H9 (cell line): ENCODE data around the gene APOL4. TPM values are rescaled to one million over a fixed set of nuclear protein-coding genes. Genes with fewer than 3 reads are reported as not detected.

Experiments used
- DNase-seq: peaks from one replicate; pipeline ENCODE4 v3.0.0-alpha.2; 2017
- H2AFZ ChIP-seq: one replicate; pipeline ENCODE4 v1.6.1; 2013; ENCODE audit warnings: mild to moderate bottlenecking, low read length, control low read depth, moderate library complexity
- H2AK5ac ChIP-seq: 2 replicates; pipeline ENCODE4 v1.6.1; 2013; ENCODE audit warnings: low read length, control low read depth, mixed read lengths; ENCODE audit not compliant: insufficient read length
- H2BK120ac ChIP-seq: one replicate; pipeline ENCODE4 v1.6.1; 2013; ENCODE audit warnings: low read depth, mild to moderate bottlenecking, low read length, control low read depth, inconsistent platforms; ENCODE audit not compliant: poor library complexity, severe bottlenecking
- H2BK12ac ChIP-seq: 2 replicates; pipeline ENCODE4 v1.6.1; 2013; ENCODE audit warnings: low read length, control low read depth, mixed read lengths, low read depth; ENCODE audit not compliant: insufficient read length
- H2BK15ac ChIP-seq: 2 replicates; pipeline ENCODE4 v1.6.1; 2013; ENCODE audit warnings: low read depth, low read length, control low read depth
- H2BK20ac ChIP-seq: one replicate; pipeline ENCODE4 v1.6.1; 2013; ENCODE audit warnings: low read depth, mild to moderate bottlenecking, low read length, control low read depth, inconsistent platforms; ENCODE audit not compliant: poor library complexity, severe bottlenecking
- H2BK5ac ChIP-seq: 2 replicates; pipeline ENCODE4 v1.6.1; 2013; ENCODE audit warnings: low read length, control low read depth, mixed read lengths; ENCODE audit not compliant: insufficient read length
- H3K14ac ChIP-seq: 2 replicates; pipeline ENCODE4 v1.6.1; 2013; ENCODE audit warnings: low read length, control low read depth; ENCODE audit not compliant: insufficient read depth
- H3K18ac ChIP-seq: 2 replicates; pipeline ENCODE4 v1.6.1; 2013; ENCODE audit warnings: low read depth, mild to moderate bottlenecking, mixed read lengths, low read length, control low read depth; ENCODE audit not compliant: insufficient read length
- H3K23ac ChIP-seq: 2 replicates; pipeline ENCODE4 v1.6.1; 2013; ENCODE audit warnings: low read length, control low read depth, mixed read lengths, low read depth; ENCODE audit not compliant: insufficient read length
- H3K23me2 ChIP-seq: 2 replicates; pipeline ENCODE4 v1.6.1; 2013; ENCODE audit warnings: low read depth, mild to moderate bottlenecking, mixed read lengths, low read length, control low read depth; ENCODE audit not compliant: insufficient read length, poor library complexity, severe bottlenecking
- H3K27ac ChIP-seq: 2 replicates; pipeline ENCODE4 v1.5.1; 2013; ENCODE audit warnings: low read length, control low read depth, mixed read lengths, low read depth; ENCODE audit not compliant: insufficient read length
- H3K27me3 ChIP-seq: 2 replicates; pipeline ENCODE4 v1.6.1; 2013; ENCODE audit warnings: low read length, control low read depth, inconsistent platforms; ENCODE audit not compliant: insufficient read depth
- H3K4ac ChIP-seq: 2 replicates; pipeline ENCODE4 v1.6.1; 2013; ENCODE audit warnings: low read depth, mild to moderate bottlenecking, control low read depth, inconsistent platforms, low read length, moderate library complexity
- H3K4me1 ChIP-seq: 2 replicates; pipeline ENCODE4 v1.6.1; 2013; ENCODE audit warnings: low read length, control low read depth, inconsistent platforms; ENCODE audit not compliant: insufficient read depth
- H3K4me2 ChIP-seq: 2 replicates; pipeline ENCODE4 v1.6.1; 2013; ENCODE audit warnings: low read length, control low read depth, mixed read lengths; ENCODE audit not compliant: insufficient read length, insufficient read depth
- H3K56ac ChIP-seq: 2 replicates; pipeline ENCODE4 v1.6.1; 2013; ENCODE audit warnings: low read depth, mild to moderate bottlenecking, mixed read lengths, low read length, control low read depth; ENCODE audit not compliant: insufficient read length
- H3K79me1 ChIP-seq: 2 replicates; pipeline ENCODE4 v1.6.1; 2013; ENCODE audit warnings: low read depth, mild to moderate bottlenecking, moderate library complexity, low read length, control low read depth, inconsistent platforms; ENCODE audit not compliant: insufficient read depth, poor library complexity, severe bottlenecking
- H3K79me2 ChIP-seq: 2 replicates; pipeline ENCODE4 v1.6.1; 2013; ENCODE audit warnings: low read length, control low read depth, inconsistent platforms; ENCODE audit not compliant: insufficient read depth
- H3K9ac ChIP-seq: 2 replicates; pipeline ENCODE4 v1.6.1; 2013; ENCODE audit warnings: low read length, control low read depth, mixed read lengths; ENCODE audit not compliant: insufficient read length; ENCODE audit errors: extremely low read depth
- H3K9me3 ChIP-seq: one replicate; pipeline ENCODE4 v1.6.1; 2013; ENCODE audit warnings: low read depth, low read length, inconsistent platforms; ENCODE audit not compliant: control insufficient read depth
- H3T11ph ChIP-seq: one replicate; pipeline ENCODE4 v1.6.1; 2013; ENCODE audit warnings: mild to moderate bottlenecking, low read length, control low read depth, inconsistent platforms
- H4K20me1 ChIP-seq: one replicate; pipeline ENCODE4 v1.6.1; 2013; ENCODE audit not compliant: control insufficient read depth, insufficient read length, insufficient read depth
- H4K5ac ChIP-seq: 2 replicates; pipeline ENCODE4 v1.6.1; 2013; ENCODE audit warnings: low read depth, mild to moderate bottlenecking, mixed read lengths, low read length, control low read depth; ENCODE audit not compliant: insufficient read length
- H4K8ac ChIP-seq: replicated peaks from 2 replicates; pipeline ENCODE4 v1.6.1; 2013; ENCODE audit warnings: low read length, control low read depth, mixed read lengths, low read depth; ENCODE audit not compliant: insufficient read length
- H4K91ac ChIP-seq: 2 replicates; pipeline ENCODE4 v1.6.1; 2013; ENCODE audit warnings: low read depth, mild to moderate bottlenecking, moderate library complexity, mixed read lengths, low read length, control low read depth; ENCODE audit not compliant: insufficient read length
- H3K27ac Mint-ChIP-seq, 3 experiments: 2 replicates in 2 of 3; 3 replicates in 1 of 3; pipeline ENCODE4 v1.8.0; 2020 to 2021; ENCODE audit warnings: mixed read lengths in 3 of 3, mild to moderate bottlenecking in 1 of 3, moderate library complexity in 1 of 3
- H3K27me3 Mint-ChIP-seq: 2 replicates; pipeline ENCODE4 v1.8.0; 2021; ENCODE audit warnings: low read depth, mild to moderate bottlenecking, moderate library complexity, mixed read lengths
- H3K36me3 Mint-ChIP-seq, 3 experiments: 2 replicates in 2 of 3; 3 replicates in 1 of 3; pipeline ENCODE4 v1.8.0; 2020 to 2021; ENCODE audit warnings: low read depth in 3 of 3, mixed read lengths in 3 of 3; ENCODE audit not compliant: insufficient read depth in 1 of 3
- H3K4me1 Mint-ChIP-seq, 2 experiments: 2 replicates each; pipeline ENCODE4 v1.8.0; 2020; ENCODE audit warnings: mixed read lengths in 2 of 2
- H3K4me3 Mint-ChIP-seq, 2 experiments: 2 replicates in 1 of 2; 3 replicates in 1 of 2; pipeline ENCODE4 v1.8.0; 2020 to 2021; ENCODE audit warnings: mild to moderate bottlenecking in 2 of 2, mixed read lengths in 2 of 2, moderate library complexity in 1 of 2
- H3K9me3 Mint-ChIP-seq, 2 experiments: 2 replicates in 1 of 2; 3 replicates in 1 of 2; pipeline ENCODE4 v1.8.0; 2020; ENCODE audit warnings: mild to moderate bottlenecking in 2 of 2, mixed read lengths in 2 of 2, moderate library complexity in 1 of 2
- CTCF ChIP-seq: fragments of 200-600 bp; sonication (generic); conservative IDR thresholded peaks from 3 replicates; pipeline ENCODE4 v1.8.0; 2021; ENCODE audit warnings: antibody characterized with exemption, mild to moderate bottlenecking
- WGBS: extraction: QIAGEN DNeasy Blood & Tissue Kit; methylation state at CpG from one replicate; pipeline ENCODE4 v1.1.7; 2013; ENCODE audit warnings: missing lambda C conversion rate, low lambda C conversion rate, mixed read lengths; ENCODE audit not compliant: insufficient read length; ENCODE audit errors: extremely low coverage; 5-methylcytosine and 5-hydroxymethylcytosine counted together
- total RNA-seq: library from RNA; stranded (reverse); gene quantifications from 2 replicates; pipeline ENCODE4 v1.2.1, GENCODE V29; 2021

The APOL4 gene
- total RNA-seq, 1 experiment from 2014 or later = not detected

- WGBS = no CpG with 5 or more reads among the region's 12 CpGs
- H3K23ac ChIP-seq = no peak overlapping the region
- H3K4me1 Mint-ChIP-seq = peaks cover 30 to 31% of the 10 kb centered on the region in 2 experiments
- TF ChIP-seq CTCF = no peak
- no peak overlapping the region for H4K5ac ChIP-seq
- H3K9ac ChIP-seq = no peak overlapping the region
- H3K14ac ChIP-seq = no peak overlapping the region; the same call in 1 of the 2 replicates
- H3K18ac ChIP-seq = no peak overlapping the region
- H4K91ac ChIP-seq = no peak overlapping the region
- no peak overlapping the region for H3T11ph ChIP-seq
- peak overlapping the region in 2 of 3 experiments; percentile 37 to 91; a peak in 4 of 7 replicates for H3K27ac Mint-ChIP-seq
- no peak overlapping the region for H2BK20ac ChIP-seq
- no peak overlapping the region for H3K56ac ChIP-seq
- no peaks in the 10 kb centered on the region for H3K27me3 Mint-ChIP-seq
- no peak overlapping the region for H3K4me2 ChIP-seq
- H3K36me3 Mint-ChIP-seq = peaks cover 7 to 24% (median 18%) of the 10 kb centered on the region in 3 experiments
- no peak overlapping the region for H2AFZ ChIP-seq
- DNase-seq = peak; percentile 23
- no peak overlapping the region for H2BK120ac ChIP-seq
- H3K4ac ChIP-seq = no peak overlapping the region
- no peak overlapping the region for H2AK5ac ChIP-seq
- H3K9me3 Mint-ChIP-seq = peaks cover 0 to 4% of the 10 kb centered on the region in 2 experiments; a peak in 2 of 5 replicates
- no peak overlapping the region for H2BK5ac ChIP-seq
- no peak overlapping the region for H2BK12ac ChIP-seq
- H3K27ac ChIP-seq = no peak overlapping the region
- no peaks in the 10 kb centered on the region for H3K27me3 ChIP-seq
- H2BK15ac ChIP-seq = no peak overlapping the region
- no peak overlapping the region for H4K8ac ChIP-seq
- H3K23me2 ChIP-seq = peaks cover 9% of the 10 kb centered on the region
- H3K4me3 Mint-ChIP-seq = peak overlapping the region; percentile 19 to 33; a peak in 4 of 5 replicates
- no peaks in the 10 kb centered on the region for H3K9me3 ChIP-seq
- H3K79me1 ChIP-seq = no peaks in the 10 kb centered on the region
- H3K79me2 ChIP-seq = no peaks in the 10 kb centered on the region; the same call in 1 of the 2 replicates
- H3K4me1 ChIP-seq = no peaks in the 10 kb centered on the region
- no peaks in the 10 kb centered on the region for H4K20me1 ChIP-seq
These were observed 36.1 kb upstream of the APOL4 start for GRCh38 chr22:36237462-36238372.
